SK-N-SH (cell line): Measurements from ENCODE around the gene PKDCC. TPM values are rescaled to one million over a fixed set of nuclear protein-coding genes. Genes with fewer than 3 reads are reported as not detected.
"Not testable (repeated sequence)": the region's sequence is repeated elsewhere in the genome, so short reads cannot be mapped to it uniquely, and the experiment has no call there.

ENCODE experiments used
- CTCF ChIA-PET: fragments of 300-600, 350-600 bp; formaldehyde crosslinking; extraction: SDS; loops from one replicate; lab custom pipeline; 2021; lab: Yijun Ruan, JAX
- POLR2A ChIA-PET: fragments of 350-600 bp; sonication (Branson Sonifier 250); formaldehyde crosslinking; extraction: SDS; loops from one replicate; lab custom pipeline; 2020; ENCODE audit warnings: antibody characterized with exemption, inconsistent platforms; lab: Yijun Ruan, JAX
- DNase-seq: peaks from one replicate; pipeline ENCODE4 v3.0.0; 2012
- H2AFZ ChIP-seq: fragments of 200-600 bp; sonication (generic); 2 replicates; pipeline ENCODE4 v1.8.1; 2016; ENCODE audit warnings: antibody characterized with exemption, mild to moderate bottlenecking, low read depth
- H3F3A ChIP-seq: fragments of 200-600 bp; sonication (generic); replicated peaks from 2 replicates; pipeline ENCODE3; 2016; ENCODE audit warnings: antibody characterized with exemption, mild to moderate bottlenecking; ENCODE audit not compliant: insufficient read depth
- H3K27ac ChIP-seq, 2 experiments: fragments of 200-500 bp in 1 of 2; fragments of 200-600 bp in 1 of 2; sonication (Bioruptor generic) in 1 of 2; sonication (generic), shearing (Covaris generic) in 1 of 2; 2 replicates each; pipeline versions ENCODE4 v1.5.1 to v1.6.1; 2014 to 2016; ENCODE audit warnings: low read depth in 2 of 2, inconsistent platforms in 1 of 2, low read length in 1 of 2, mild to moderate bottlenecking in 1 of 2, mixed read lengths in 1 of 2
- H3K27me3 ChIP-seq: fragments of 200-600 bp; sonication (generic), shearing (Covaris generic); 2 replicates; pipeline ENCODE4 v1.6.1; 2016; ENCODE audit warnings: mixed run types; ENCODE audit not compliant: insufficient read depth
- H3K36me3 ChIP-seq, 2 experiments: fragments of 200-500 bp in 1 of 2; fragments of 200-600 bp in 1 of 2; sonication (Bioruptor generic) in 1 of 2; sonication (generic) in 1 of 2; replicated peaks in 1 of 2; 2 replicates each; pipeline versions ENCODE3 to v1.5.1; 2014 to 2016; ENCODE audit warnings: low read length in 1 of 2, mild to moderate bottlenecking in 1 of 2; ENCODE audit not compliant: insufficient read depth in 2 of 2, control insufficient read depth in 1 of 2
- H3K4me1 ChIP-seq, 2 experiments: fragments of 200-500 bp in 1 of 2; fragments of 200-600 bp in 1 of 2; sonication (Bioruptor generic) in 1 of 2; sonication (generic), shearing (Covaris generic) in 1 of 2; 2 replicates each; pipeline versions ENCODE4 v1.5.1 to v1.6.1; 2014 to 2016; ENCODE audit warnings: low read depth in 1 of 2, low read length in 1 of 2, mixed run types in 1 of 2; ENCODE audit not compliant: insufficient read depth in 2 of 2, control insufficient read depth in 1 of 2
- H3K4me2 ChIP-seq: fragments of 200-600 bp; sonication (generic), shearing (Covaris generic); 2 replicates; pipeline ENCODE4 v1.6.1; 2017; ENCODE audit warnings: mixed run types
- H3K4me3 ChIP-seq, 2 experiments: fragments of 200-500 bp in 1 of 2; fragments of 200-600 bp in 1 of 2; sonication (Bioruptor generic) in 1 of 2; sonication (generic), shearing (Covaris generic) in 1 of 2; 2 replicates each; pipeline versions ENCODE4 v1.5.1 to v1.8.1; 2014 to 2016; ENCODE audit warnings: low read depth in 2 of 2, inconsistent platforms in 1 of 2, low read length in 1 of 2, mild to moderate bottlenecking in 1 of 2, mixed read lengths in 1 of 2, moderate library complexity in 1 of 2
- H3K79me2 ChIP-seq: fragments of 200-600 bp; sonication (generic); 2 replicates; pipeline ENCODE4 v1.8.1; 2017; ENCODE audit warnings: mild to moderate bottlenecking; ENCODE audit not compliant: insufficient read depth
- H3K9ac ChIP-seq: fragments of 200-600 bp; sonication (generic); 2 replicates; pipeline ENCODE4 v1.6.1; 2017; ENCODE audit warnings: mixed run types
- H3K9me2 ChIP-seq: fragments of 200-600 bp; sonication (generic); 2 replicates; pipeline ENCODE4 v1.6.1; 2017; ENCODE audit warnings: mixed run types
- H3K9me3 ChIP-seq: fragments of 200-600 bp; sonication (generic); 2 replicates; pipeline ENCODE4 v1.6.1; 2017; ENCODE audit warnings: mixed run types, mild to moderate bottlenecking, moderate library complexity
- H4K20me1 ChIP-seq: fragments of 200-600 bp; sonication (generic); 2 replicates; pipeline ENCODE4 v1.6.1; 2017; ENCODE audit warnings: mild to moderate bottlenecking, mixed run types; ENCODE audit not compliant: insufficient read depth
- CTCF ChIP-seq: fragments of 200-600 bp; sonication (generic); IDR thresholded peaks from 2 replicates; pipeline ENCODE4 v1.6.1; 2017; ENCODE audit warnings: antibody characterized with exemption, mild to moderate bottlenecking, moderate library complexity
- GATA2 ChIP-seq: sonication (generic); formaldehyde crosslinking; IDR thresholded peaks from 2 replicates; pipeline ENCODE4 v1.5.0; 2020; ENCODE audit warnings: mild to moderate bottlenecking, missing genetic modification reagents
- MAX ChIP-seq: IDR thresholded peaks from 2 replicates; pipeline ENCODE4 v1.4.0; 2012; ENCODE audit warnings: low read depth
- MXI1 ChIP-seq: IDR thresholded peaks from 2 replicates; pipeline ENCODE4 v1.6.1; 2012; ENCODE audit warnings: mild to moderate bottlenecking, low read depth, low read length, improper control_type of control experiment
- NFIC ChIP-seq: IDR thresholded peaks from 2 replicates; pipeline ENCODE4 v1.4.0; 2012; ENCODE audit warnings: borderline replicate concordance
- REST ChIP-seq: IDR thresholded peaks from 2 replicates; pipeline ENCODE4 v1.6.1; 2012; ENCODE audit warnings: mild to moderate bottlenecking, low read depth, low read length, moderate library complexity
- SIN3A ChIP-seq: IDR thresholded peaks from 2 replicates; pipeline ENCODE4 v1.6.1; 2012; ENCODE audit warnings: low read depth, mild to moderate bottlenecking, low read length, moderate library complexity, borderline replicate concordance
- WGBS: methylation state at CpG from one replicate; pipeline ENCODE4 v1.1.6; 2017; ENCODE audit warnings: low lambda C conversion rate; 5-methylcytosine and 5-hydroxymethylcytosine counted together
- polyA plus RNA-seq, 3 experiments: library from polyadenylated mRNA; depleted of rRNA; stranded (reverse); fragments of >200 nt; gene quantifications; 2 replicates each; pipeline ENCODE4 v1.2.3, GENCODE V29; 2012
- TF ChIP-seq, protein P1 (sequence below): IDR thresholded peaks from 2 replicates; pipeline ENCODE4; 2012

The PKDCC gene
- polyA plus RNA-seq, 1 of the 3 experiments (the other 2 are of a cell fraction): 16.0 TPM

DNA sequence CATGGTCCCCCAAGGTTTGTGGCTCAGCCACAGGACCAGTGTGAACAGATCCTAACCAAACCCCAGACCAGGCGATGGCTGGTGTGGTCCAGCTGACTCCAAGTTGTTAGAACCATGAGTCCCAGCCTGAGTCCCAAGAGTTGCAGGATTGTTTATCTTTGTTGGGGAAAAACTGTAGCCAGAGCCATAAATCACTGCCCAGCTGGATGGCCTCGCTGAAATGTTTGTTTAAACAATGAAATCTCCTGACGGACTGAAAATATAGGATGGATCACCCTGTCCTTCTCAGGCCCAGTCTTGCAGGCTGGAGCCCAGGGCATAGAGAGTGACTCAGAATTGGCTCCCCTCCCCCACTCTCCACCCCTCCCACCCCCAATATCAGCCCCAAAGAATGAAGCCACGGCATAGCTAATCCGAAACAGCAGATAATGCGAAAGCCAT, 36.4 kb downstream of the PKDCC start:
- Histone ChIP-seq H3K79me2 (no peaks in the 10 kb centered on the region), H2AFZ (no peak overlapping the region), H3K27me3 (peaks cover 4% of the 10 kb centered on the region; the same call in 1 of the 2 replicates), H3K4me1 (peaks cover 0 to 10% of the 10 kb centered on the region in 2 experiments; a peak in 2 of 4 replicates), H3K36me3 (no peaks in the 10 kb centered on the region), H3K9me2 (no peaks in the 10 kb centered on the region), H3F3A (no peaks in the 10 kb centered on the region), H3K9ac (no peak overlapping the region), H3K9me3 (no peaks in the 10 kb centered on the region), H3K4me2 (no peak overlapping the region), H3K4me3 (no peak overlapping the region), H4K20me1 (no peaks in the 10 kb centered on the region), H3K27ac (no peak overlapping the region)
- TF ChIP-seq MXI1: no peak
- TF ChIP-seq GATA2 (CRISPR knock-in tag): no peak
- TF ChIP-seq REST: no peak
- TF ChIP-seq NFIC: no peak
- no peak for TF ChIP-seq SIN3A
- TF ChIP-seq, protein P1, sequence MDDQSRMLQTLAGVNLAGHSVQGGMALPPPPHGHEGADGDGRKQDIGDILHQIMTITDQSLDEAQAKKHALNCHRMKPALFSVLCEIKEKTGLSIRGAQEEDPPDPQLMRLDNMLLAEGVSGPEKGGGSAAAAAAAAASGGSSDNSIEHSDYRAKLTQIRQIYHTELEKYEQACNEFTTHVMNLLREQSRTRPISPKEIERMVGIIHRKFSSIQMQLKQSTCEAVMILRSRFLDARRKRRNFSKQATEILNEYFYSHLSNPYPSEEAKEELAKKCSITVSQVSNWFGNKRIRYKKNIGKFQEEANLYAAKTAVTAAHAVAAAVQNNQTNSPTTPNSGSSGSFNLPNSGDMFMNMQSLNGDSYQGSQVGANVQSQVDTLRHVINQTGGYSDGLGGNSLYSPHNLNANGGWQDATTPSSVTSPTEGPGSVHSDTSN: no peak
- TF ChIP-seq MAX: no peak
- TF ChIP-seq CTCF: no peak
- ChIA-PET CTCF (interaction anchor here (1.1 to 23.8 kb wide), 12 partner anchors 11 to 259 kb away, joined by 3 to 897 read pairs (median 12); partner anchors contain the start of gene PKDCC), POLR2A (interaction anchor here (1.5 to 1.9 kb wide), 2 partner anchors 38 to 214 kb away, joined by 4 to 7 read pairs; no protein-coding TSS in a partner anchor)
- DNase-seq: no peak
- WGBS: 58% methylated on average over 6 of the region's 6 CpGs

DNA sequence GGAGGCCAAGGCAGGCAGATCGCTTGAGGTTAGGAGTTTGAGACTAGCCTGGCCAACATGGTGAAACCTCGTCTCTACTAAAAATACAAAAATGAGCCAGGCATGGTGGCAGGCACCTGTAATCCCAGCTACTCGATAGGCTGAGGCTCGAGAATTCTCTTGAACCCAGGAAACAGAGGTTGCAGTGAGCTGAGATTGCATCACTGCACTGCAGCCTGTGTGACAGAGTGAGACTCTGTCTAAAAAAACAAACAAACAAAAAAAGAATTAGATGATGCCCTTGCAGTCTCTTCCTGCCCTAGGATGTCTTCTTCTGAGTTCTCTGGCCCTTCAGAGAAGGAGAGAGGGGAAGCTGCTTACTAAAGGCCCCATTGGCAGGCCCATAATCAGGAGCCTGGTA, 37.2 kb downstream of the PKDCC start:
- not testable (repeated sequence) for H2AFZ ChIP-seq, H3K4me1 ChIP-seq, H3K9me3 ChIP-seq, H4K20me1 ChIP-seq, H3K27me3 ChIP-seq, H3K36me3 ChIP-seq, H3K79me2 ChIP-seq, H3K9me2 ChIP-seq, H3K27ac ChIP-seq, DNase-seq, H3K4me3 ChIP-seq, H3F3A ChIP-seq, H3K4me2 ChIP-seq, H3K9ac ChIP-seq
- POLR2A ChIA-PET: interaction anchor here (0.8 to 1.9 kb wide), 2 partner anchors 37 to 215 kb away, joined by 3 to 7 read pairs; partner anchors contain the start of gene PKDCC
- WGBS: 47% methylated on average over 4 of the region's 4 CpGs
- CTCF ChIA-PET: interaction anchor here (1.1 to 23.8 kb wide), 22 partner anchors 12 to 579 kb away, joined by 3 to 897 read pairs (median 14); partner anchors contain the start of genes EML4 and PKDCC
